GM12892 (cell line): ENCODE measurements around the gene FILIP1L.

ENCODE experiments used
- POLR2A ChIP-seq: IDR thresholded peaks from 2 replicates; pipeline ENCODE4 v1.6.1; 2011; ENCODE audit warnings: low read depth, low read length, control low read depth
- TAF1 ChIP-seq: IDR thresholded peaks from 2 replicates; pipeline ENCODE4 v1.6.1; 2011; ENCODE audit warnings: low read depth, mild to moderate bottlenecking, control low read depth, low read length, borderline replicate concordance

- TF ChIP-seq TAF1 (no peak), POLR2A (no peak)
Measured at GRCh38 chr3:100045696-100046095, 68.6 kb downstream of the FILIP1L start.
